ACHN (cell line): ENCODE results near the gene JARID2.

ENCODE experiments used
- DNase-seq: peaks from one replicate; pipeline ENCODE4 v3.0.0-alpha.2; 2015
- in situ Hi-C: cut with HindIII; loops from 2 replicates; pipeline ENCODE4 v1.10.0; 2017; ENCODE audit warnings: low sequenced_read_pairs, low pct_ligation_motif_present, low pct_unique_long_range_greater_than_20kb

JARID2 gene

GRCh38 chr6:15475872-15476271, 230.0 kb downstream of the JARID2 start:
- in situ Hi-C loops = no loop called here
- no peak for DNase-seq

- DNase-seq = no peak
- in situ Hi-C loops = no loop called here
Measured at GRCh38 chr6:15476631-15477380, 230.9 kb downstream of the JARID2 start.

GRCh38 chr6:15477746-15478145, 231.9 kb downstream of the JARID2 start:
- no peak for DNase-seq
- in situ Hi-C loops = no loop called here

GRCh38 chr6:15479761-15480160, 233.9 kb downstream of the JARID2 start:
- in situ Hi-C loops = no loop called here
- no peak for DNase-seq

- in situ Hi-C loops = no loop called here
- no peak for DNase-seq
Measured at GRCh38 chr6:15480525-15480924, 234.7 kb downstream of the JARID2 start.

GRCh38 chr6:15481390-15482291, 235.8 kb downstream of the JARID2 start:
- no peak for DNase-seq

GRCh38 chr6:15483060-15483459, 237.2 kb downstream of the JARID2 start:
- DNase-seq = no peak
- in situ Hi-C loops = no loop called here

More at GRCh38 chr6:15481390-15482291, 235.8 kb downstream of the JARID2 start:
- in situ Hi-C loops = no loop called here

GRCh38 chr6:15484140-15484539, 238.3 kb downstream of the JARID2 start:
- in situ Hi-C loops = no loop called here
- no peak for DNase-seq

GRCh38 chr6:15484821-15485220, 239.0 kb downstream of the JARID2 start:
- no peak for DNase-seq
- in situ Hi-C loops = no loop called here

- in situ Hi-C loops = no loop called here
- DNase-seq = no peak
Measured at GRCh38 chr6:15485936-15486335, 240.1 kb downstream of the JARID2 start.

- in situ Hi-C loops = no loop called here
- DNase-seq = no peak
Measured at GRCh38 chr6:15487262-15487661, 241.4 kb downstream of the JARID2 start.

- in situ Hi-C loops = no loop called here
- no peak for DNase-seq
Measured at GRCh38 chr6:15489261-15489962, 243.5 kb downstream of the JARID2 start.

GRCh38 chr6:15490242-15491100, 244.6 kb downstream of the JARID2 start:
- in situ Hi-C loops = no loop called here
- DNase-seq = no peak

- peak; percentile 40 for DNase-seq
- in situ Hi-C loops = no loop called here
Measured at GRCh38 chr6:15491255-15491985, 245.6 kb downstream of the JARID2 start.

GRCh38 chr6:15491986-15492269, 246.1 kb downstream of the JARID2 start:
- in situ Hi-C loops = no loop called here
- DNase-seq = no peak

GRCh38 chr6:15493437-15494168, 247.7 kb downstream of the JARID2 start:
- no peak for DNase-seq
- in situ Hi-C loops = no loop called here

GRCh38 chr6:15495375-15495901, 249.6 kb downstream of the JARID2 start:
- DNase-seq = no peak
- in situ Hi-C loops = no loop called here
